Measurements from ENCODE around the gene SYCP2L.

DNA sequence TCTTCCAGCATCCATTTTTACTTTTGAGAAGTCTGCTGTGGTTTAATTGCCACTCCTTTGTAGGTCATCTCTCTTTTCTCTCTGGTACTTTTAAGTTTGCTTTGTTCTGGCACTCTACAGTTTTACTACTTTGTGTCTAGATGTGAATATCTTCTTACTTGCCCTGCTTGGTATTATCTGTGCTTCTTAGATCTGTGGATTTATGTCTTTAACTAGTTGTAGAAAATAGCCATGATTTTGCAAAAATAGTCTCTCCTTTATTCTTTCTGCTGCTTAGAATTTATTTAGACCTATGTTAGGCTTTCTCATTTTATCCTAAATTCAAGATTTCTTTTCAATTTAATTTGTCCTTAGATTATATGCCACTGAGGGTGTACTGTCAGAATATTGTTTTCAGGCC is 43.3 kb upstream of the SYCP2L start:
- TF ChIP-seq, protein P1, sequence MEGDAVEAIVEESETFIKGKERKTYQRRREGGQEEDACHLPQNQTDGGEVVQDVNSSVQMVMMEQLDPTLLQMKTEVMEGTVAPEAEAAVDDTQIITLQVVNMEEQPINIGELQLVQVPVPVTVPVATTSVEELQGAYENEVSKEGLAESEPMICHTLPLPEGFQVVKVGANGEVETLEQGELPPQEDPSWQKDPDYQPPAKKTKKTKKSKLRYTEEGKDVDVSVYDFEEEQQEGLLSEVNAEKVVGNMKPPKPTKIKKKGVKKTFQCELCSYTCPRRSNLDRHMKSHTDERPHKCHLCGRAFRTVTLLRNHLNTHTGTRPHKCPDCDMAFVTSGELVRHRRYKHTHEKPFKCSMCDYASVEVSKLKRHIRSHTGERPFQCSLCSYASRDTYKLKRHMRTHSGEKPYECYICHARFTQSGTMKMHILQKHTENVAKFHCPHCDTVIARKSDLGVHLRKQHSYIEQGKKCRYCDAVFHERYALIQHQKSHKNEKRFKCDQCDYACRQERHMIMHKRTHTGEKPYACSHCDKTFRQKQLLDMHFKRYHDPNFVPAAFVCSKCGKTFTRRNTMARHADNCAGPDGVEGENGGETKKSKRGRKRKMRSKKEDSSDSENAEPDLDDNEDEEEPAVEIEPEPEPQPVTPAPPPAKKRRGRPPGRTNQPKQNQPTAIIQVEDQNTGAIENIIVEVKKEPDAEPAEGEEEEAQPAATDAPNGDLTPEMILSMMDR (IDR thresholded peaks at IDR 0.05; ENCODE audit: extremely low read depth in 1 of 2, insufficient read depth in 1 of 2, low read depth in 1 of 2, low read length in 2 of 2) = no peak
- no peak for TF ChIP-seq POLR2A (IDR thresholded peaks at IDR 0.05; ENCODE audit: low read depth, low read length)
